Suprapubic skin (tissue), 4 donors: Measurements from ENCODE around the gene ACER3. TPM values are rescaled to one million over a fixed set of nuclear protein-coding genes. Genes with fewer than 3 reads are reported as not detected.

Source experiments
- DNase-seq, 2 donors: peaks; one replicate each; pipeline ENCODE4 v3.0.0-alpha.2; 2019; ENCODE audit warnings: low spot score in 2 of 2
- H3K27ac ChIP-seq: fragments of 200-600 bp; sonication (generic); one replicate; pipeline ENCODE4 v1.5.1; 2019
- H3K27me3 ChIP-seq: fragments of 200-600 bp; sonication (generic); one replicate; pipeline ENCODE4 v1.5.1; 2019
- H3K36me3 ChIP-seq: fragments of 200-600 bp; sonication (generic); one replicate; pipeline ENCODE4 v1.5.1; 2019
- H3K4me1 ChIP-seq: fragments of 200-600 bp; sonication (generic); one replicate; pipeline ENCODE4 v1.5.1; 2019
- H3K4me3 ChIP-seq: fragments of 200-600 bp; sonication (generic); one replicate; pipeline ENCODE4 v1.5.1; 2019; ENCODE audit warnings: mild to moderate bottlenecking
- H3K9me3 ChIP-seq: fragments of 200-600 bp; sonication (generic); one replicate; pipeline ENCODE4 v1.5.1; 2019
- CTCF ChIP-seq, 2 donors: fragments of 200-600 bp in 1 of 2; fragments of 450-650 bp in 1 of 2; sonication (generic) in 1 of 2; IDR thresholded peaks; one replicate each; pipeline ENCODE4 v1.5.1; 2016 to 2019; ENCODE audit warnings: antibody characterized with exemption in 2 of 2, mild to moderate bottlenecking in 1 of 2, moderate library complexity in 1 of 2
- EP300 ChIP-seq: sonication (generic); formaldehyde crosslinking; IDR thresholded peaks from one replicate; pipeline ENCODE4 v1.6.1; 2017; ENCODE audit warnings: antibody characterized with exemption
- POLR2A ChIP-seq, 2 donors: fragments of 450-650 bp; IDR thresholded peaks; one replicate each; pipeline ENCODE4 v1.6.1; 2017; ENCODE audit warnings: antibody characterized with exemption in 2 of 2, mild to moderate bottlenecking in 2 of 2, moderate library complexity in 2 of 2
- POLR2AphosphoS5 ChIP-seq, 3 donors: sonication (generic); formaldehyde crosslinking; IDR thresholded peaks; one replicate each; pipeline ENCODE4 v1.6.1; 2017; ENCODE audit warnings: antibody characterized with exemption in 3 of 3
- WGBS: methylation state at CpG from one replicate; pipeline ENCODE4 v1.1.5; 2018; 5-methylcytosine and 5-hydroxymethylcytosine counted together
- total RNA-seq, 4 donors: library from RNA; depleted of rRNA; stranded (reverse); fragments of >200 nt; gene quantifications; one replicate each; pipeline ENCODE4 v1.1.0, GENCODE V29; 2016

Gene ACER3
- total RNA-seq, 4 donors from 2014 or later, result 8.9 to 10.1 (median 9.5) TPM

GRCh38 chr11:77035580-77035979 is 174.9 kb downstream of the ACER3 start:
- Histone ChIP-seq H3K9me3 (no peaks in the 10 kb centered on the region), H3K36me3 (no peaks in the 10 kb centered on the region), H3K27me3 (peaks cover 42% of the 10 kb centered on the region), H3K4me3 (no peak overlapping the region), H3K4me1 (peaks cover 18% of the 10 kb centered on the region), H3K27ac (no peak overlapping the region)
- TF ChIP-seq CTCF (IDR thresholded peaks at IDR 0.05), result no peak
- TF ChIP-seq EP300, result no peak
- TF ChIP-seq POLR2AphosphoS5 (IDR thresholded peaks at IDR 0.05), result no peak
- no peak for TF ChIP-seq POLR2A (IDR thresholded peaks at IDR 0.05)
- DNase-seq, result peak in 1 of 2 donors; percentile 48
- 31% methylated on average over 5 of the region's 5 CpGs for WGBS

- no peak for DNase-seq
- Histone ChIP-seq H3K4me1 (peaks cover 18% of the 10 kb centered on the region), H3K27me3 (peaks cover 44% of the 10 kb centered on the region), H3K36me3 (no peaks in the 10 kb centered on the region), H3K27ac (no peak overlapping the region), H3K9me3 (no peaks in the 10 kb centered on the region), H3K4me3 (no peak overlapping the region)
- 69% methylated on average over 5 of the region's 5 CpGs for WGBS
- TF ChIP-seq EP300 (no peak), POLR2AphosphoS5 (IDR thresholded peaks at IDR 0.05) (no peak), CTCF (IDR thresholded peaks at IDR 0.05) (no peak), POLR2A (IDR thresholded peaks at IDR 0.05) (no peak)
Measured at GRCh38 chr11:77036398-77036797, 175.7 kb downstream of the ACER3 start.

- no peak overlapping the region for H3K27ac ChIP-seq
- DNase-seq, result no peak
- no peaks in the 10 kb centered on the region for H3K9me3 ChIP-seq
- H3K4me1 ChIP-seq, result peaks cover 18% of the 10 kb centered on the region
- peaks cover 50% of the 10 kb centered on the region for H3K27me3 ChIP-seq
- H3K4me3 ChIP-seq, result no peak overlapping the region
- WGBS, result 81% methylated on average over 10 of the region's 10 CpGs
- no peaks in the 10 kb centered on the region for H3K36me3 ChIP-seq
- TF ChIP-seq POLR2AphosphoS5 (IDR thresholded peaks at IDR 0.05), result no peak
Measured at GRCh38 chr11:77037057-77037456, 176.3 kb downstream of the ACER3 start.

GRCh38 chr11:77038029-77038824 is 177.5 kb downstream of the ACER3 start:
- TF ChIP-seq EP300, result no peak
- no peak for TF ChIP-seq CTCF (IDR thresholded peaks at IDR 0.05)
- TF ChIP-seq POLR2AphosphoS5 (IDR thresholded peaks at IDR 0.05), result no peak
- TF ChIP-seq POLR2A (IDR thresholded peaks at IDR 0.05), result no peak
- no peak for DNase-seq
- 83% methylated on average over 10 of the region's 10 CpGs for WGBS

GRCh38 chr11:77038825-77039326 is 178.2 kb downstream of the ACER3 start:
- H3K36me3 ChIP-seq, result no peaks in the 10 kb centered on the region
- peaks cover 54% of the 10 kb centered on the region for H3K27me3 ChIP-seq
- no peaks in the 10 kb centered on the region for H3K9me3 ChIP-seq
- DNase-seq, result no peak
- H3K27ac ChIP-seq, result no peak overlapping the region
- WGBS, result 72% methylated on average over 16 of the region's 16 CpGs
- peaks cover 18% of the 10 kb centered on the region for H3K4me1 ChIP-seq
- TF ChIP-seq CTCF (IDR thresholded peaks at IDR 0.05), result no peak
- no peak for TF ChIP-seq EP300
- no peak for TF ChIP-seq POLR2A (IDR thresholded peaks at IDR 0.05)
- no peak for TF ChIP-seq POLR2AphosphoS5 (IDR thresholded peaks at IDR 0.05)
- H3K4me3 ChIP-seq, result no peak overlapping the region

More at GRCh38 chr11:77038029-77038824, 177.5 kb downstream of the ACER3 start:
- Histone ChIP-seq H3K9me3 (no peaks in the 10 kb centered on the region), H3K27ac (no peak overlapping the region), H3K4me1 (peaks cover 18% of the 10 kb centered on the region), H3K36me3 (no peaks in the 10 kb centered on the region), H3K27me3 (peaks cover 54% of the 10 kb centered on the region), H3K4me3 (no peak overlapping the region)
